Fibroblast of lung (primary cell): ENCODE data around the gene CDHR2.

Source experiments
- CTCF ChIP-seq, 2 donors: IDR thresholded peaks in 1 of 2; conservative IDR thresholded peaks in 1 of 2; 1 replicate in 1 of 2; 2 replicates in 1 of 2; pipeline ENCODE4 v1.5.1; 2011 to 2012; ENCODE audit warnings: low read length in 2 of 2, control low read depth in 1 of 2, inconsistent platforms in 1 of 2, low read depth in 1 of 2, mild to moderate bottlenecking in 1 of 2
- EZH2 ChIP-seq: IDR thresholded peaks from 2 replicates; pipeline ENCODE4 v1.5.1; 2012; ENCODE audit warnings: low read length, control low read depth, mild to moderate bottlenecking; ENCODE audit errors: missing control alignments

- TF ChIP-seq CTCF (conservative IDR thresholded peaks at IDR 0.05 in 1 of 2, IDR thresholded peaks at IDR 0.05 in 1 of 2; ENCODE audit: low read depth in 1 of 2, low read length in 2 of 2) (no peak), EZH2 (no peak)
Observed at GRCh38 chr5:176541338-176542134, 7.6 kb upstream of the CDHR2 start.
